HG02642 (cell line): Measurements from ENCODE around the gene TNFAIP8L3.
"Not testable (repeated sequence)": the region's sequence is repeated elsewhere in the genome, so short reads cannot be mapped to it uniquely, and the experiment has no call there.

Experiments used
- ATAC-seq: cut with Tn5 transposase; IDR thresholded peaks from one replicate; pipeline ENCODE4 v1.9.1; 2021; ENCODE audit warnings: mild to moderate bottlenecking; ENCODE audit not compliant: unreplicated experiment, poor library complexity

TNFAIP8L3 gene

GRCh38 chr15:51094606-51095569 is at the start of gene TNFAIP8L3:
Gene TNFAIP8L3, minus strand, starts transcription at chr15:51094906. Its CDS starts 311 bp downstream, at chr15:51094595.
- no peak for ATAC-seq

- ATAC-seq: no peak
Measured at GRCh38 chr15:51144021-51144532, 49.4 kb upstream of the TNFAIP8L3 start.

GRCh38 chr15:51140347-51140746 is 45.6 kb upstream of the TNFAIP8L3 start:
- ATAC-seq: not testable (repeated sequence)

- ATAC-seq: no peak
Measured at GRCh38 chr15:51139091-51139490, 44.4 kb upstream of the TNFAIP8L3 start.

DNA sequence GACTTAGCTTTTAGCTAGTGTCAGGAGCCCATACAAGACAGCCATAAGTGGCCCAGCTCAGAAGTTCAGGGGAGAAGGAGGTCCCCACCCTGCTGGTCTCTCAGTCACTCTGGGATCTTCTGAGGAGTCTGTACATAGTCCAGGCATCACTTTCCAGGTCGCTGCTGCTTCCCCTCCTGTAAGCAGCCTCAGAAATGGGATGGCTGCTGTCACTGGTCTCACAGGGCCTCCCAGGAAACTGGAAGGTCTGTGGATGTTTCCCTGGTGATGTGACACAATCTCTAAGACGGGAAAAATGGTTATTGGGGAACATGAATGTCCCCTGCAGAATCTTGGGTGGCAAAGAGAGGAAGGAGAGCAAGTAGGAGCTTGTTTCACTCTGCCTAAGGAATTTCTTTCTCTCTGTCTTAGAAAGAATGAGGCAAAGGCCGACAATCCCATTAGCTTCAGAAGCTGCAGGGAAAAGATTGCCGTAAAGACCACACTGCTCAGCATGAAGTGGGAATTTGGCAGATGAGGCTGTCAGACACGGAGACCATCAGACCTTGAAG is 43.2 kb upstream of the TNFAIP8L3 start:
- no peak for ATAC-seq

GRCh38 chr15:51137024-51137423 is 42.3 kb upstream of the TNFAIP8L3 start:
- ATAC-seq: no peak

DNA sequence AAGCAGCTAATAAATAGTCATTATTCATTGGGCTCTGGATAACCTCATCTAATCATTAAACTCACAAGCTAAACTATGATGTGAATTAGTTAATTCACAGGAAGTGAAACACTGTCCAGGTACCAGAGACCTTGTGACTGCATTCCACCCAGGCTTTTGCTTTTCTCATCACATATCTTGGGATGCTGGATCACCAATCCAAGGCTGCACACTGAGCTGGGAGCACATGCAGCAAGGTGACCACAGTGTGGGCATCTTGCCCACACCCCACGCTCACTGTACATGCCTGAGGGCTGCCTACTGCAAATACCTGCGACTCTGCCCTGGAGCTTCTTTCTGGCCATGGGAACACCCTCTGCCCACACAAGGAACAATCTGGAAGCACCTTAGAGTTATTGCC is 40.6 kb upstream of the TNFAIP8L3 start:
- ATAC-seq: no peak

GRCh38 chr15:51134416-51135199 is 39.9 kb upstream of the TNFAIP8L3 start:
- ATAC-seq: no peak

DNA sequence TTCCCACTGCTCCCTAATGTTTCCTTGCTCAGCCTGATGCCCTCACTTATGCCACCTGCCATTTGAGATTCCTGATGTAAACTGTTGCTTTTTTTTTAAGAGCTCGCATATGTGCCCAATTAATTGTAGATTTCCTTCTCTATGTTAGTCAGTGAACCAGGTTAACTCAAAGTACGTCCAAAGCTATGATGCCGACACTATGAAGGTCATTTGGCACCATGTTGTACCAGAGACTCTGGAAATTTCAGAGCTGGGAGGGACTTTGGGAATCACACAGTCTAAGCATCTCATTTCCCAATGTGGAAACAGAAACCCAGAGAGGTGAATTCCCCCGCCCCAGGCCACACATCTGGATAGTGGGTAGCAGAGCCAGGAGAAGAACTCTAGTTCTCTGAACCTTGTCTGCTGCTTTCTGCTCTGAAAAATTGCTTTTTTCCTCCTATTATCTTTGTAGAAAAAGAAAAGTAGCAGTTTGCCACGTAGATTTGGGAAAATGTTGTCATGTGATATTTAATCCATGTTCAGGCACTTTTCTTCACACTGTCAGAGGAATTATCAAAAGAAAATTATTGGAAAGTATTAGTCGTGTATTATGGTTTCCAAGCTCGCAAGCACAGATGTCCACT is 38.5 kb upstream of the TNFAIP8L3 start:
- no peak for ATAC-seq

- ATAC-seq: no peak
Measured at GRCh38 chr15:51132384-51133139, 37.9 kb upstream of the TNFAIP8L3 start.

GRCh38 chr15:51131596-51132290 is 37.0 kb upstream of the TNFAIP8L3 start:
- ATAC-seq: no peak

DNA sequence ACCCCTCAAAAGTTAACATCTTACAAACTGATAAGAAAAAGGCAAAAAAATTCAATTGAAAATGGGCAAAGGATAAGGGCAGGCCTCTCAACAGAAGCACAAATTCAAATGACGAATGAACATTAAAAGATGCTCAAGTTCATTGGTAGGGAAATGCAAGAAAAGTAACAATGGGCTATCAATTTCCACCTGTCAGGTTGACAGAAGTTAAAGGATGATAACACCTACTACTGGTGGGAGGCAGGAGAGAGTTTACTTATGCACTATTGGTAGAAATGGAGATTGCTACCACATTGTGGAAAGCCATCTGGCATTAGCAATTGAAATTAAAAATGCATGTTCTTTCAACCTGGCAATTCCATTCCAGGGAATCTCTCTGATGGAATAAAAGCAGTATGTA is 35.6 kb upstream of the TNFAIP8L3 start:
- no peak for ATAC-seq

GRCh38 chr15:51129535-51130188 is 35.0 kb upstream of the TNFAIP8L3 start:
- ATAC-seq: no peak

DNA sequence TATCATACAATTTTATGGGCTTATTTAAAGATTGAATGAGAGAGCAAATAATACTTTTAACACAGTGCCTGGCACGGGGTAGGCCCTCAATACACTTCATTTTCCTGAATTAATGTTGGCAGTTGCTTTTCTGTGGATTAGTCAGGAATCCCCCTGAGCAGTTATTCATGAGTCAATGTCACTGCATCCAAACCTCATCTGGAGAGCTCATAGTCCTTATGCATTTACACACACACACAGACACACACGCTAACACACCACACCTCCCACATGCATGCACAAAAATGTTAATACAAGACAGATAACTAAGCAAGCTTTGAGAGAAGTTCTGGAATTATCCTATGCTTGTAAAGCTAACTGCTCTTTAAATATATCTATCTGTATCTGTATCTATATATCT is 34.0 kb upstream of the TNFAIP8L3 start:
- no peak for ATAC-seq

DNA sequence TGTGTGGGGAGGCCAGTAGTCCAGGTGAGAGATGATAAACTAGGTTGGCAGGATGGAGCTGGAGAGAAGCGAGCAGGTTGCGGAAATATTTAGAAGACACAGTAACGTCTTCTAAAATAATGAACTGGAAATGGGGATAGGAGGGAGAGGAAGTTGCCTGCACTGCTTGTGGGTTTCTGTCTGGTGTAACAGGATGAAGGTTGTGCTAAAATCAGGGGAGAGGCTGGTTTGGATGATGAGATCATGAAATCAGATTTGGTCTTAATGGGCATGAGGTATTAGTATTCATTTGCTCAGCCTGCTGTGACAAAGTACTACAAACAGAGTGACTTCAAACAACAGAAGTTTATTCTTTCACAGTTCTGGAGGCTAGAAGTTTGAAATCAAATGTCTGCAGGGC is 32.1 kb upstream of the TNFAIP8L3 start:
- ATAC-seq: no peak

GRCh38 chr15:51123002-51123401 is 28.3 kb upstream of the TNFAIP8L3 start:
- not testable (repeated sequence) for ATAC-seq

DNA sequence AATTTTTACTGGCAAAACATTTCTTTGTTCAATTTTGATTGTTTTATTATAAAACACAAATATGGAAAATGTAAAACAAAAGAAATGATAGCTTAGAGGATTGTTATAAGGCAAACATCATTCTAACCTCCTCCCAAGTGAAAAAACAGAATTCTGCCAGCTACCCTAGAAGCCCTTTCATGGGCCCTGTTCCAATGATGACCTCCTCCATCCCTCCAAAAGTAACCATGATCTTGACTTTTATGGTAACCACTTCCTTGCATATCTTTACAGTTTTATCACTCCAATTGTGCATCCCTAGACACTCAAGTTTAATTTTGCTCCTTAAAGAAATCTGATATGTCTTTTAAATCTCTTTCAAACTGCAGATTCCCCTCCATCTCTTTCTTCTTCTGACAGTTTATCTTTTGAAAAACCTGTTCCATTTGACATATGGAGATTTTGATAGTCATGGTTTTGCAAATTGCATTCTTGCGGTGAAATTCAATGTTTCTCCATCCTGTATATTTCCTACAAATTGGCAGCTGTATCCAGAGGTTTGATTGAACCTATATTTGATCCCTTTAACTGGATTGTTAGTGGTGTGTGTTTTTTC is 27.0 kb upstream of the TNFAIP8L3 start:
- no peak for ATAC-seq

DNA sequence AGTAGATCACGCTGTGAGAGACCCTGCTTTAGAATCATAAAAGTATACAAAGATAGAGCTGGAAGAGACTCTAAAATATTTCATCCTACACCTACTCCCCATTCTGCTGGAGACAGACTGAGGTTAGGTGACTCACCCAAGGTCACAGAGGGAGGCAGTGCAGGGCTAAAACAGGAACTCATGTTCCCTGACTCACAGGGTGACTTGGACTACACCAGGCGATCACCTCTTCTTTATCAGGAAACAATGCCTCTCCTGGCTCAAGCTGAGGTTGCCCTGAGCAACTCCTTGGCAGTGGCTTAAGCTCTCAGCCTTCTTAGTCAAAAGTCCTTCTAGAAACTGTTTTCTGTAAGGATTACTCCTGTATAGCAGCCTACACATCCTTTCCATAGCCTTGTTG is 26.4 kb upstream of the TNFAIP8L3 start:
- no peak for ATAC-seq
